ENCODE measurements around the gene EPSTI1. TPM values are rescaled to one million over a fixed set of nuclear protein-coding genes. Genes with fewer than 3 reads are reported as not detected.

EPSTI1 gene
- total and polyA plus RNA-seq, 4 donors, result 3.7 to 20.1 (median 15.2) TPM

DNA sequence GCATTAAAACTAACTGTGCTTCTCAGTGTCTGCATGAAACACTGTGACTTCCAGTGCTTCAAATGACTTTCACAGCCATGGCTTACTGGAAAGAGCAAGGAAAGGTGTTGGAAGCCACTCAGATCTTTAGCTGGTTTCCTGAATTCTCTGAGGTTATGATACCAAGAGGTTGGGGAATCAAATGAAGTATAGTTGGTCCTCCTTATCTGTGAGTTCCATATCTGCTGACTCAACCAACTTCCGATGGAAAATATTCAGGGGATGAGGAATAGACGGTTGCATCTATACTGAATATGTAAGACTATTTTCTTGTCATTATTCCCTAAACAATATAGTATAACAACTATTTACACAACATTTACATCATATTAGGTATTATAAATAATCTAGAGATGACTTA, 32.4 kb downstream of the EPSTI1 start:
- DNase-seq (no peak), ATAC-seq (ENCODE audit: insufficient read depth, low FRiP score) (no peak)
- no peak overlapping the region for H3K27ac ChIP-seq (ENCODE audit: low read depth in 1 of 2, low read length in 1 of 2)
- no peak overlapping the region for H3K9ac ChIP-seq (ENCODE audit: insufficient read depth in 1 of 2, low read length in 2 of 2)
- no peaks in the 10 kb centered on the region for H3K27me3 ChIP-seq (ENCODE audit: control insufficient read depth in 3 of 3, insufficient read depth in 3 of 3, low read length in 2 of 3)
- 94 to 95% methylated on average over 2 of the region's 2 CpGs for WGBS, 2 donors
- H3K4me1 ChIP-seq (ENCODE audit: control insufficient read depth in 5 of 5, insufficient read depth in 5 of 5, low read length in 5 of 5), result peaks cover 0 to 4% (median 0%) of the 10 kb centered on the region in 5 donors
- peaks cover 4 to 18% (median 11%) of the 10 kb centered on the region in 4 donors for H3K36me3 ChIP-seq (ENCODE audit: control insufficient read depth in 4 of 4, insufficient read depth in 4 of 4, low read length in 4 of 4)
- H3K4me3 ChIP-seq, result no peak overlapping the region
- TF ChIP-seq, protein P1, sequence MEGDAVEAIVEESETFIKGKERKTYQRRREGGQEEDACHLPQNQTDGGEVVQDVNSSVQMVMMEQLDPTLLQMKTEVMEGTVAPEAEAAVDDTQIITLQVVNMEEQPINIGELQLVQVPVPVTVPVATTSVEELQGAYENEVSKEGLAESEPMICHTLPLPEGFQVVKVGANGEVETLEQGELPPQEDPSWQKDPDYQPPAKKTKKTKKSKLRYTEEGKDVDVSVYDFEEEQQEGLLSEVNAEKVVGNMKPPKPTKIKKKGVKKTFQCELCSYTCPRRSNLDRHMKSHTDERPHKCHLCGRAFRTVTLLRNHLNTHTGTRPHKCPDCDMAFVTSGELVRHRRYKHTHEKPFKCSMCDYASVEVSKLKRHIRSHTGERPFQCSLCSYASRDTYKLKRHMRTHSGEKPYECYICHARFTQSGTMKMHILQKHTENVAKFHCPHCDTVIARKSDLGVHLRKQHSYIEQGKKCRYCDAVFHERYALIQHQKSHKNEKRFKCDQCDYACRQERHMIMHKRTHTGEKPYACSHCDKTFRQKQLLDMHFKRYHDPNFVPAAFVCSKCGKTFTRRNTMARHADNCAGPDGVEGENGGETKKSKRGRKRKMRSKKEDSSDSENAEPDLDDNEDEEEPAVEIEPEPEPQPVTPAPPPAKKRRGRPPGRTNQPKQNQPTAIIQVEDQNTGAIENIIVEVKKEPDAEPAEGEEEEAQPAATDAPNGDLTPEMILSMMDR (IDR thresholded peaks at IDR 0.05; ENCODE audit: control extremely low read depth, extremely low read depth), result no peak
- H3K9me3 ChIP-seq (ENCODE audit: control insufficient read depth in 4 of 4, insufficient read depth in 3 of 4, low read length in 3 of 4), result no peaks in the 10 kb centered on the region

DNA sequence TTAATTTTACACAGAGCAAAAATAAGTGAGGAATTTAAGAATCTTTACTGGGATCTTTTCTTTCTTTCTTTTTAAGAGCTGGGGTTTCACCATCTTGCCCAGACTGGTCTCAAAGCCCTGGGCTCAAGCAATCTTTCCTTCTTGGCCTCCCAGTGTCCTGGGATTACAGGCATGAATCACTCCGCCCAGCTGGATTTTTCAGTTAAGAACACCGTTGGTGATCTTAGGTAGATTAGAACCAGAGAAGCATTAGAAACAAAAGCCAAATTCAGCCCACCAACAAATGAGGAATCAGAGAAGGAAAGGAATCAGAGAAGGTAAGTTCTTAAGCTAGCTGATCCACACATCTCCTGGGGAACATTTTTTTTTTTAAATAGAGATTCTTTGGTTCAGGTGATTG, 34.2 kb downstream of the EPSTI1 start:
- 94 to 95% methylated on average over 2 of the region's 2 CpGs for whole genome bisulfite sequencing, 2 donors
- Histone ChIP-seq H3K4me1 (ENCODE audit: control insufficient read depth in 5 of 5, insufficient read depth in 5 of 5, low read length in 5 of 5) (no peaks in the 10 kb centered on the region), H3K9me3 (ENCODE audit: control insufficient read depth in 4 of 4, insufficient read depth in 3 of 4, low read length in 3 of 4) (no peaks in the 10 kb centered on the region), H3K27ac (ENCODE audit: low read depth in 1 of 2, low read length in 1 of 2) (no peak overlapping the region), H3K9ac (ENCODE audit: insufficient read depth in 1 of 2, low read length in 2 of 2) (no peak overlapping the region), H3K27me3 (ENCODE audit: control insufficient read depth in 3 of 3, insufficient read depth in 3 of 3, low read length in 2 of 3) (no peaks in the 10 kb centered on the region), H3K36me3 (ENCODE audit: control insufficient read depth in 4 of 4, insufficient read depth in 4 of 4, low read length in 4 of 4) (peaks cover 4 to 20% (median 11%) of the 10 kb centered on the region in 4 donors), H3K4me3 (no peak overlapping the region)
- TF ChIP-seq, protein P1 (IDR thresholded peaks at IDR 0.05; ENCODE audit: control extremely low read depth, extremely low read depth), result no peak
- DNase-seq, result no peak
- no peak for ATAC-seq (ENCODE audit: insufficient read depth, low FRiP score)

DNA sequence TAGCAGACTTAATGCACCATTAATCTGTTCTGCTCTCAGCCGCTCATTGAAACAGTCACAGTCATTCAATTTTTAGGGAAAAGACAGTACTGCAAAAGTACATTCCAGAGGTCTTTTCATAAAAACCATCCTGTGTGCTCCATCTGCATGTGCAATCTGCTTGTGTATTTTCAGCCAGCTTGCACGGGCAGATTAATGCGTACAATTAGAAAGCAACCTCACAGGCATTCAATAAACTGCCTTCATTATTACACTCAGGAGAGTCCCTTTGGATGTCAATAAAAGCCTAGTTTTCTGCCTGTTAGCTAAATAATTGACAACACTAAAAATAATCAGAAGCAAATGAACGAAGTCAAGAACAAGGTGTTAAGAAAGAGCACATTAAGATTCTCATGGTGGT, 41.9 kb downstream of the EPSTI1 start:
- WGBS, 2 donors, result 93% methylated on average over 4 of the region's 4 CpGs
- no peak for ATAC-seq (ENCODE audit: insufficient read depth, low FRiP score)

More for the DNA sequence above, 41.9 kb downstream of the EPSTI1 start:
- Histone ChIP-seq H3K27me3 (ENCODE audit: control insufficient read depth in 3 of 3, insufficient read depth in 3 of 3, low read length in 2 of 3) (no peaks in the 10 kb centered on the region), H3K4me3 (no peak overlapping the region), H3K27ac (ENCODE audit: low read depth in 1 of 2, low read length in 1 of 2) (no peak overlapping the region), H3K36me3 (ENCODE audit: control insufficient read depth in 4 of 4, insufficient read depth in 4 of 4, low read length in 4 of 4) (peaks cover 0 to 17% (median 5%) of the 10 kb centered on the region in 4 donors), H3K9me3 (ENCODE audit: control insufficient read depth in 4 of 4, insufficient read depth in 3 of 4, low read length in 3 of 4) (peaks cover 0 to 3% (median 0%) of the 10 kb centered on the region in 4 donors), H3K9ac (ENCODE audit: insufficient read depth in 1 of 2, low read length in 2 of 2) (no peak overlapping the region), H3K4me1 (ENCODE audit: control insufficient read depth in 5 of 5, insufficient read depth in 5 of 5, low read length in 5 of 5) (no peaks in the 10 kb centered on the region)
- TF ChIP-seq, protein P1 (IDR thresholded peaks at IDR 0.05; ENCODE audit: control extremely low read depth, extremely low read depth), result no peak
- no peak for DNase-seq

All from lung (tissue), 12 donors.